ENCODE data around the gene ARFGEF2.
"Not testable (repeated sequence)": the region's sequence is repeated elsewhere in the genome, so short reads cannot be mapped to it uniquely, and the experiment has no call there.

Gene ARFGEF2

GRCh38 chr20:48957053-48957481, 35.6 kb downstream of the ARFGEF2 start:
- no peak for DNase-seq

GRCh38 chr20:48957533-48957932, 36.0 kb downstream of the ARFGEF2 start:
- DNase-seq = no peak

GRCh38 chr20:48958743-48959142, 37.2 kb downstream of the ARFGEF2 start:
- no peak for DNase-seq

DNA sequence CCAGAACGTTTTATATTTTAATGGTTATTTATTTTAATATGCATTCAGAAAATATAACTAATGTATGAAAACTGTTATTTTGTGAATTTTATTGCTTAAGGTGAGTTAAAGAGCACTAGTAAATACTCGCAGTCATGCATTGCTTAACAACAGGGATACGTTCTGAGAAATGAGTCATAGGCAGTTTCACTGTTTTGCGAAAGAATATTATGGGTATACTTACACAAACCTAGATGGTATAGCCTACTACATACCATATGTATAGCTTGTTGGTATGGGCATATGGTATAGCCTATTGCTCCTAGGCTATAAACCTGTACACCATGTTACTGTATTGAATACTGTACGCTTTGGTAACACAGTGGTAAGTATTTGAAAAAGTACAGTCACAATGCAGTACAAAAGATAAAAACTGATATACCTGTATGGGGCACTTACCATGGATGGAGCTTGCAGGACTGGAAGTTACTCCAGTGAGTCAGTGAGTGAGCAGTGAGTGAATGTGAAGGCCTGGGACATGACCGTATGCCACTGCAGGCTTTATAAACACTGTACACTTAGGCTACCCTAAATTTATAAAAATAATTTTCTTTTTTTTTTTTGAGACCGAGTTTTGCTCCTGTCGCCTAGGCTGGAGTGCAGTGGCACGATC, 38.5 kb downstream of the ARFGEF2 start:
- DNase-seq = no peak

- DNase-seq = no peak
These were observed 40.9 kb downstream of the ARFGEF2 start for GRCh38 chr20:48962421-48962820.

DNA sequence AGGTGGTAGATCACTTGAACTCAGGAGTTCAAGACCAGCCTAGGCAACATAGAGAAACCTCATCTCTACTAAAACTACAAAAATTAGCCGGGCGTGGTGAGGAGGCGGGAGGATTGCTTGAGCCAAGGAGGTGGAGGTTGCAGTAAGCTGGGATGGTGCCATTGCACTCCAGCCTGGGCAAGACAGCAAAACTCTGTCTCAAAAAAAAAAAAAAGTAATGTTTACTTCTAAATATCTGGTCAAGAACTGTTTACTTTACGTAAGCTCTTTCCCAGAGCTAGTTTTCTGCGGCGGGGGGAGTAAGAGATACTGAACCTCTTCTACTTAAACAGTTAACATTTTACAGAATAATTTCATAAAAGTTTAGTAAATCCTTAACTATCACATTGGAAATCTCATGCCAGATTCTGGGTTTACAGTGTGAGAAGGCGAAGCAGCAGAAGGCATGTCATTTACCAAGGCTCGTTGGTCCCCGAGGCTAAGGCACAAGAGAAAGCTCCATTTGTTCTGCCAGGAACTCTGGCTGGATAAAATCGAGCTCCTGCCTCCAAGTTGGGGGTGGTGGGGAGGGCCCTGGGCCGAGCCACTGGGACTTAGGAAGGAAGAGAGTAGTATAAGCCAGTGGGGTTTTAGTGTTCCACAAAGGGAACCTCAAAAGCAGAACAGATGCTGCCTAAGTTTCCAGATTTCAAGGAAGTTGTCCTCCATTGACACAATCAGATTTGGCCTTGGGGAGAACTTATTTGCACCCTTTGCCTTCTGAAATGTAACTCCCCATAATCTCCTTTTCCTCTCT, 41.7 kb downstream of the ARFGEF2 start:
- DNase-seq = no peak

DNA sequence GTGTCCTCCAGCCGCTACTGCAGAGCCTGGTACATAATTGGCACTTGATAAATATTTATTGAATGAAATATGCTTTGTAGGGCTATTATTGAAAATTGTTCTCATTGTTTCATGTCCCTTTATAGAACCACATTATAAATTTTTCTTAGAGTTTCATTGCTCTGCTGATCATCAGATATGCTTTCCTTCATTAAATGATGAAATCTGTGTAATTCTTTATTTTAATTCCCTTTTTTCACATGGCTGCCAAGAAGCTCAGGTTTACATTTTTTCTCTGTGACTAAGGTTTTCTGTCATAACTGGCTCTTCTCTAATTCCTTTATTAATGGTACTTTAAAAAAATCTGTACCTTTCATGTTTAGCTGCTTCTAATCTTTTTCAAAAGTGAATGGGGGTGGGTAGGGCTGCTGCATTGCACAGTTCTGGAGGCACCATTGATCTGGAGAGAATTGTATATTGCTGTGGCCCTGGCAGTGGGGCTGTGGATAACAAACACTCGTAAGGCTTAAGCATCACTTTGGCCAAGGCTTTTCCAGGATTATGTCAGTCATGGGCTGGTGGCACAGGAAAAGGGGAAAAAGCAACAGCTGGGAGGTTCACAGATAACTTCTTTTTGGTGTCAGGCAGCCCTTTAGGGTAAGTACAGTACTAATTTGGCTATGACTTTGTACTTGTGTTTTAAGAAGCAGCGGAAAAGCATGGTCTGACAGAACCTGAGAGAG, 43.8 kb downstream of the ARFGEF2 start:
- no peak for DNase-seq

DNA sequence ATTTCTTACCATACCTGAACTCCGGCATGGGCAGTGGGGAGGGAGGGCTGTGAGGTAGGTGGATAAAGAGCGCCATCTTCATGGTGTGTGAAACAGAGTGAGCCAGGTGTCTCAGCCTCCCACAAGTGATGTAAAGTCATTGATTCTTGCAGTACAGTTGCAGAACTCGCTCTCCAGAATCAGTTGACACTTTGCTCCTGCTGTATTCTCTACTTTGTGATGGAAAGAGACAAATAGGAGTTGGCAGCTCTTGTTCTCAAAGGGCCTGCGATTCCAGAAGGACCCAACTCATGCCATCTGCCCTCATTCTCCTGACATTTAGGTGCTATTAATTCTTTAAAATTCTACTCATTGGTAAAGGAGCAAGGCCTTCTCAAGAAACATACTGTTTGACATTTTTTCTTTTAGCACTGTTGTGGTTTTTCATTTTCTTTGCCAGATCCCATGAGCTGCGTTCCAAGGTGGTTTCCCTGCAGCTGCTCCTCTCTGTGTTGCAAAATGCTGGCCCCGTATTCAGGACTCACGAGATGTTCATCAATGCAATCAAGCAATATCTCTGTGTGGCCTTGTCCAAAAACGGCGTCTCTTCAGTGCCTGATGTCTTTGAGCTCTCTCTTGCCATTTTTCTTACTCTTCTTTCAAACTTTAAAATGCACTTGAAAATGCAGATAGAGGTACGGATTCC, 49.3 kb downstream of the ARFGEF2 start:
- no peak for DNase-seq

GRCh38 chr20:48971956-48972355, 50.4 kb downstream of the ARFGEF2 start:
- no peak for DNase-seq

DNA sequence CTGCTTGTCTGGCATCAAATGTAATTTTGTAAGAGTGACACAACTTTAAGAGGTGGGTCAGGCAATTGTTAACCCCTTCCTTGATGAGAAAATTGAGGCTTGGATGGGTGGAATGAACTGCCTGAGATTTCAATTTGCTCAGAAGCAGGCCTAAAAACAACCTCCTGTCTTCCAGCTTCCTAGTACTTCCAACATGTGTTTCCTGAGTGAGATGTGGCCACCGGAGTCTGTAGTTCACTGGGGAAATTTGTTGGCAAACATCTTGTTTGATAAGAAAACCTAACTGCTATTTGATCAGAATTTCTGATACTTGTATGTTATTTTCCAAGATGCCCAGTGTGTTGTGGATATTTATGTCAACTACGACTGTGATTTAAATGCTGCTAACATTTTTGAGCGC, 51.3 kb downstream of the ARFGEF2 start:
- DNase-seq = no peak

DNA sequence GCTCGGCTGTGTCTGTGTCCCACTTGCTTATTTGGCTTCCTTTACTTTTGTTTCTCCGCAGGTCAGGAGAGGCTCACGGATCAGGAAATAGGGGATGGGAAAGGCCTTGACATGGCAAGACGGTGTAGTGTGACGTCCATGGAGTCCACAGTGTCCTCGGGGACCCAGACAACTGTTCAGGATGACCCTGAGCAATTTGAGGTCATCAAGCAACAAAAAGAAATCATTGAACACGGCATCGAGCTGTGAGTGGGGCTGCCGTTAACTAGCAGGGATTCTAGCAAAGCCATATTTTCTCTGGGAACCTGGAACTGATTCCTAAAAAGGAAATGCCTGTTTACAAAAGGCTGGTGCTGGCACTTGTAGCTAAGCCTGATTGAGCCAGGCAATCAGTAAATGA, 54.4 kb downstream of the ARFGEF2 start:
- DNase-seq = peak in 1 of 2 experiments; percentile 48

- not testable (repeated sequence) for DNase-seq
These were observed 58.5 kb downstream of the ARFGEF2 start for GRCh38 chr20:48979980-48980379.

- no peak for DNase-seq
These were observed 62.2 kb downstream of the ARFGEF2 start for GRCh38 chr20:48983423-48984400.

DNA sequence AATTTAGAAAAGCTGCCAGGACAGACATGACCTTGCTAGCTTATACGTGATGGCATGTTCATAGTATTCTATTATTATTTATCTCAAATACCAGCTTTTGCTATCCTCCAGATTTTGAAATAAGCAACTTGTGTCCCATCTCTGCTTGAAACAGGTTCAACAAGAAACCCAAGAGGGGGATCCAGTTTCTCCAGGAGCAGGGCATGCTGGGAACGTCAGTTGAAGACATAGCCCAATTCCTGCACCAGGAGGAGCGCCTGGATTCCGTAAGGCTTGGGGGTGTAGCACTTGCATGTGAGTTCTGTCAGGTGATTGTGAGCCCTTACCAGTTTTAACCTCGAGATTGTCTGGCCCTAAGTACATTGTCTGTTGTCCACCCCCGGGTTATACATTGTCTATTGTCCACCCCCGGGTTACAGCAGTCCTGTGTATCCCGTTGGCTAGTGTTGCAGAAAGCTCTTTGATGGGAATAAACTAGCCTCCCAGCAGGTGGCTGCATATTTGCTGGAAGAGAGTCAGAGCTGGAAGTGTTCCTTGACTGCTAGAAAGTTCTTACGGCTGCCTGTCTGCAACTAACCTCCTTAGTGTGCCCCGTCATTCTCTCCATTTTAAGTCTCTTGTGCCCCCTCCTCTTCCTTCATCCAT, 63.2 kb downstream of the ARFGEF2 start:
- DNase-seq = no peak

- DNase-seq = peak in 1 of 2 experiments; percentile 48
These were observed 65.4 kb downstream of the ARFGEF2 start for GRCh38 chr20:48986899-48987298.

GRCh38 chr20:48990467-48990866, 69.0 kb downstream of the ARFGEF2 start:
- DNase-seq = no peak

DNA sequence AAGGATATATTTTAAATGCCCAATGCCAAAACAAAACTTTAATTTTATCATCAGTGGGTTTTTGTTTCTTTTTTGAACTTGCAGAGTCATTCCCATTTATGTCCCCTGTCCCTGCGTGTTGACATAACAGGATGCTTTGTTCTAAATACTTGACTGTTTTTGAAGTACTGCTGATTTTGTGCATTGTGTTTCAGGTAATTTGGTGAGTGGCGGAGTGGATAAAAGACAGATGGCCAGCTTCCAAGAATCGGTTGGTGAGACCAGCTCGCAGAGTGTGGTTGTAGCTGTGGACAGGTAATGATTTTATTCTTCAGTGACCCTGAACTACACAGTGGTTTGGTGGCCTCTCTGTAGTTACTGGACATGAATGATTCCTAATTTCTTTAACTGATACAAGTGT, 74.1 kb downstream of the ARFGEF2 start:
- peak; percentile 59 to 90 for DNase-seq

- peak in 1 of 2 experiments; percentile 23 for DNase-seq
These were observed 78.7 kb downstream of the ARFGEF2 start for GRCh38 chr20:48999890-49000870.

DNA sequence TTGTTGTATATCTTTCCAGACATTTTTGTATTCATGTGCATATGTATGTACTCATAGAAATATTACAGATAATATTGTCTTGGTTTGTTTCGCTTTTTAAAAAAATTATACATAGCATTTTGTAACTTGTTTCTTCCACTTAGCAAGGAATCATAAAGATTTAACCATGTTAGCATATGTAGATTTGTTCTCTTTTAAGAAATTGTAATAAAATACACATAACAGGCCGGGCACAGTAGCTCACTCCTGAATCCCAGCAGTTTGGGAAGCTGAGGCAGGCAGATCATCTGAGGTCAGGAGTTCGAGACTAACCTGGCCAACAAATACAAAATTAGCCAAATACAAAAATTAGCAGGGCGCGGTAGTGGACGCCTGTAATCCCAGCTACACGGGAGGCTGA, 80.2 kb downstream of the ARFGEF2 start:
- DNase-seq = no peak

DNA sequence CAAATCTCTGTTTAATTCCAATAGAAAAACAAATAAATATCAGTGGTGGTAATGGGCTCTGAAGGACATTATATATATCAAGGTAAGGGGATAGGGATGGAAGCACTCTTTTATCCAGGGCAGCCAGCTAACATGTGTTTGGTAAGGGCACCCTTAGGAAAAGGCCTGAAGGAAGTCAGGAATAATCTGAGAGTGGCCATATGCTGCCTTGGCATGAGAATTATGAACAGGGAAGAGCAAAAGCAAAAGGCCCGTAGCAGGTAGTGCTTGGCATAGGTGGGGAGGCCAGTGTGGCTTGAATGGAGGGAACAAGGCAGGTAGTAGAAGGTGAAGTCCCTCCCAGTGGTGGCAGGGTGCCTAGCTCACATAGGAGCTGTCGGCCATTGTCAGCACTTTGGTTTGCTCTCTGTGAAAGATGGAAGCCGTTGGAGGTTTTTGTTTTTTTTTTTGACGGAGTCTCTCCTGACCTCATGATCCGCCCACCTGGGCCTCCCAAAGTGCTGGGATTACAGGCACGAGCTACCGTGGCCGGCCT, 85.0 kb downstream of the ARFGEF2 start:
- DNase-seq = no peak

Data from NCI-H2081 (cell line).